ENCODE results near the gene EML2.

GRCh38 chr19:45623984-45624383 is 15.2 kb downstream of the EML2 start:
- no peak for TF ChIP-seq CTCF (IDR thresholded peaks at IDR 0.05)
- no peak for TF ChIP-seq POLR2A (IDR thresholded peaks at IDR 0.05)
